Mucosa of descending colon (tissue), 3 donors: ENCODE measurements around the gene EDN2. TPM values are rescaled to one million over a fixed set of nuclear protein-coding genes. Genes with fewer than 3 reads are reported as not detected.
A peak's percentile ranks its signal among the peaks of the same experiment; 100 is the strongest.

Experiments
- ATAC-seq: fragments of 200-7000 bp; cut with Tn5 transposase; one replicate; pipeline ENCODE4 v1.9.1; 2020; ENCODE audit warnings: mild to moderate bottlenecking, moderate library complexity
- DNase-seq, 3 donors: peaks; one replicate each; pipeline ENCODE4 v3.0.0-alpha.2; 2020
- H3K36me3 ChIP-seq: fragments of 200-600 bp; one replicate; pipeline ENCODE4 v1.8.0; 2021; ENCODE audit warnings: low read depth, mild to moderate bottlenecking
- H3K4me1 ChIP-seq: fragments of 200-600 bp; one replicate; pipeline ENCODE4 v1.8.0; 2021; ENCODE audit warnings: low read depth, mild to moderate bottlenecking
- H3K4me3 ChIP-seq: fragments of 200-600 bp; one replicate; pipeline ENCODE4 v1.8.0; 2021; ENCODE audit warnings: mild to moderate bottlenecking
- H3K9me3 ChIP-seq: fragments of 200-600 bp; one replicate; pipeline ENCODE4 v1.8.0; 2021; ENCODE audit warnings: mild to moderate bottlenecking
- CTCF ChIP-seq: fragments of 200-600 bp; IDR thresholded peaks from one replicate; pipeline ENCODE4 v1.8.0; 2022; ENCODE audit warnings: antibody characterized with exemption, mild to moderate bottlenecking
- intact Hi-C, 2 donors: fragments of 100-400 bp; cut with DNase I in 1 of 2; cut with micrococcal nuclease in 1 of 2; formaldehyde crosslinking; loops; one replicate each; pipeline versions ENCODE4 v1.11.0 to v1.11.1; 2022; cut with DNase I, micrococcal nuclease
- total RNA-seq, 3 donors: library from RNA; stranded (reverse); fragmentation: NEBNext Ultra II Directional in 2 of 3; extraction: Animal tissue kit (Norgen Biotek cat#: 25700) in 2 of 3; gene quantifications; one replicate each; pipeline versions ENCODE4 v1.2.1 to v1.2.4, GENCODE V29; 2021 to 2023
- donor health status: DM: no; HTN: no; CAD: no; lungs with moderate emphysema.
- donor health status: DM: no; HTN: no; CAD: no.
- donor health status: DM: no; HTN: yes; CAD: no.

Gene EDN2
- total RNA-seq, 3 donors from 2014 or later = 1.6 to 5.8 (median 2.0) TPM

GRCh38 chr1:41504114-41505035, 19.9 kb upstream of the EDN2 start:
- Histone ChIP-seq H3K4me3 (no peak overlapping the region), H3K36me3 (no peaks in the 10 kb centered on the region), H3K9me3 (no peaks in the 10 kb centered on the region), H3K4me1 (peaks cover 21% of the 10 kb centered on the region)
- no peak for TF ChIP-seq CTCF
- intact Hi-C loops = no loop called here
- ATAC-seq (no peak), DNase-seq (no peak)

- no peaks in the 10 kb centered on the region for H3K9me3 ChIP-seq
- no peak for TF ChIP-seq CTCF
- H3K4me1 ChIP-seq = peaks cover 29% of the 10 kb centered on the region
- no peak overlapping the region for H3K4me3 ChIP-seq
- no peaks in the 10 kb centered on the region for H3K36me3 ChIP-seq
- intact Hi-C loops = no loop called here
- ATAC-seq (no peak), DNase-seq (no peak)
Measured at GRCh38 chr1:41503538-41504113, 19.1 kb upstream of the EDN2 start.

- no peaks in the 10 kb centered on the region for H3K36me3 ChIP-seq
- ATAC-seq = no peak
- TF ChIP-seq CTCF = no peak
- intact Hi-C loops = no loop called here
- H3K9me3 ChIP-seq = no peaks in the 10 kb centered on the region
- no peak overlapping the region for H3K4me3 ChIP-seq
- DNase-seq = no peak
- H3K4me1 ChIP-seq = peaks cover 36% of the 10 kb centered on the region
Measured at GRCh38 chr1:41502912-41503311, 18.4 kb upstream of the EDN2 start.

- no peak for TF ChIP-seq CTCF
- intact Hi-C loops = no loop called here
- no peak overlapping the region for H3K4me3 ChIP-seq
- peaks cover 43% of the 10 kb centered on the region for H3K4me1 ChIP-seq
- H3K9me3 ChIP-seq = no peaks in the 10 kb centered on the region
- H3K36me3 ChIP-seq = no peaks in the 10 kb centered on the region
- DNase-seq (peak; percentile 91 to 94 (median 94)), ATAC-seq (peak; percentile 88)
Measured at GRCh38 chr1:41501581-41501980, 17.1 kb upstream of the EDN2 start.

- H3K9me3 ChIP-seq = no peaks in the 10 kb centered on the region
- peaks cover 48% of the 10 kb centered on the region for H3K4me1 ChIP-seq
- no peaks in the 10 kb centered on the region for H3K36me3 ChIP-seq
- H3K4me3 ChIP-seq = no peak overlapping the region
- ATAC-seq (no peak), DNase-seq (no peak)
- TF ChIP-seq CTCF = no peak
- intact Hi-C loops = no loop called here
Measured at GRCh38 chr1:41500781-41501518, 16.5 kb upstream of the EDN2 start.
